RKO (cell line): ENCODE results near the gene PHLPP1.
"Not testable (repeated sequence)": the region's sequence is repeated elsewhere in the genome, so short reads cannot be mapped to it uniquely, and the experiment has no call there.

Experiments used
- DNase-seq: peaks from one replicate; pipeline ENCODE4 v3.0.0-alpha.2; 2016; ENCODE audit warnings: low spot score

The PHLPP1 gene

GRCh38 chr18:62717925-62718800 lies 2.8 kb downstream of the PHLPP1 start:
- DNase-seq, result peak; percentile 32

- DNase-seq, result no peak
These were observed 4.7 kb downstream of the PHLPP1 start for GRCh38 chr18:62720048-62720447.

GRCh38 chr18:62720766-62721613 lies 5.6 kb downstream of the PHLPP1 start:
- no peak for DNase-seq

- no peak for DNase-seq
These were observed 6.8 kb downstream of the PHLPP1 start for GRCh38 chr18:62721839-62722795.

- DNase-seq, result no peak
These were observed 8.4 kb downstream of the PHLPP1 start for GRCh38 chr18:62723666-62724281.

GRCh38 chr18:62725896-62726295 lies 10.6 kb downstream of the PHLPP1 start:
- DNase-seq, result no peak

GRCh38 chr18:62728254-62728653 lies 12.9 kb downstream of the PHLPP1 start:
- DNase-seq, result no peak

GRCh38 chr18:62729487-62730386 lies 14.4 kb downstream of the PHLPP1 start:
- no peak for DNase-seq

GRCh38 chr18:62730941-62731340 lies 15.6 kb downstream of the PHLPP1 start:
- DNase-seq, result no peak

- no peak for DNase-seq
These were observed 17.3 kb downstream of the PHLPP1 start for GRCh38 chr18:62732617-62733016.

GRCh38 chr18:62734290-62734689 lies 18.9 kb downstream of the PHLPP1 start:
- DNase-seq, result no peak

- no peak for DNase-seq
These were observed 20.0 kb downstream of the PHLPP1 start for GRCh38 chr18:62735387-62735786.

- no peak for DNase-seq
These were observed 20.9 kb downstream of the PHLPP1 start for GRCh38 chr18:62736077-62736855.

GRCh38 chr18:62737241-62737873 lies 22.0 kb downstream of the PHLPP1 start:
- DNase-seq, result no peak

GRCh38 chr18:62738639-62739038 lies 23.3 kb downstream of the PHLPP1 start:
- DNase-seq, result no peak

- no peak for DNase-seq
These were observed 24.6 kb downstream of the PHLPP1 start for GRCh38 chr18:62739911-62740310.

- DNase-seq, result not testable (repeated sequence)
These were observed 25.3 kb downstream of the PHLPP1 start for GRCh38 chr18:62740650-62741049.

- no peak for DNase-seq
These were observed 25.8 kb downstream of the PHLPP1 start for GRCh38 chr18:62741118-62741566.

- DNase-seq, result no peak
These were observed 26.2 kb downstream of the PHLPP1 start for GRCh38 chr18:62741584-62741983.
